GM21390 (cell line): Measurements from ENCODE around the gene C11orf68.

Experiments used
- ATAC-seq: cut with Tn5 transposase; IDR thresholded peaks from one replicate; pipeline ENCODE4 v1.9.1; 2021; ENCODE audit not compliant: unreplicated experiment

C11orf68 gene

DNA sequence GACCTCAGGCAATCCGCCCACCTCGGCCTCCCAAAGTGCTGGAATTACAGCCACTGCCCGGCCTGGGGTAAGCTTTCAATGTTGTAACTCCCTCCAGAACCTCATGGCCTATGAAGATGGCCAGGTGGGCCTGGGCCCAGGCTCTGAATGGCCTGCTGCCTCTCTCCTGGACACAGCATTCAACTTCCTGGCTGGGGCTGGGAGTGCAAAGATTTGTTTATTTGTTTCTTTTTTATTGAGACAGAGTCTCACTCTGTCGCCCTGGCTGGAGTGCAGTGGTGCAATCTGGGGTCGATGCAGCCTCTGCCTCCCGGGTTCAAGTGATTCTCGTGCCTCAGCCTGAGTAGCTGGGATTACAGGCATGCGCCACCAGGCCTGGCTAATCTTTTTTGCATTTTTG is 25.9 kb upstream of the C11orf68 start:
- no peak for ATAC-seq

DNA sequence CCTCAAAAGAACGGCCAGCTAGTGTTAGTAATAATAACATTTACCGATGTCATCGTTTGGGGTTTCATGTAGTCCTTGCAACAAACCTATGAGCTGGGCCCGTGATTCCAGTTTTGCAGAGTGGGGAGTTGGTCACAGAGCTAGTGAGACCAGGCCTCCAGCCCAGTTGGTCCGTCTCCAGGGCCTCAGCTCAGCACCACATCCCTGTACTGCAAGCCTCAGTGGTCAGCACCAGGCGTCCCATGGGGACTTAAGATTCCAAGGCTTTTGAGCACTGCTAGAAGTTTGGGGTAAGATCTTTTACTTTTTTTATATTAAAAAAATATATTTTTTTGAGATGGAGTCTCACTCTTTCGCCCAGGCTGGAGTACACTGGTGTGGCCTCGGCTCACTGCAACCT is 25.3 kb upstream of the C11orf68 start:
- ATAC-seq = no peak

DNA sequence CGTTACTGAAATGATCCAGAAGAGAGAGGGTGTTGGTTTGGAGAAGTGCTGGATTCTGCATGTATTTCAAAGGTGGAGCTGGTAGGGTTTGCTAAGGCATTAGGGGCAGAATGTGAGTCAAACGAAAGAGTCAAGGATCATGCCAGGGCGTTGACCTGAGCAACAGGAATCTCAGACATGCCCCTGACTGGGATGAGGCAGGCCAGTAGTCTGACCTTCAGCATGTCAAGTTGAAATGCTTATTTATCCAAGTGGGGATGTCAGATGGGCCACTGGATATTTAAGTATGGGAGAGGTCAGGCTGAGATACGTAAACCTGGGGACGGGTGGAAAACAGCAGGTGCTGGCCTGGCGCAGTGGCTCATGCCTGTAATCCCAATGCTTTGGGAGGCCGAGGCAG is 23.7 kb upstream of the C11orf68 start:
- ATAC-seq = no peak

DNA sequence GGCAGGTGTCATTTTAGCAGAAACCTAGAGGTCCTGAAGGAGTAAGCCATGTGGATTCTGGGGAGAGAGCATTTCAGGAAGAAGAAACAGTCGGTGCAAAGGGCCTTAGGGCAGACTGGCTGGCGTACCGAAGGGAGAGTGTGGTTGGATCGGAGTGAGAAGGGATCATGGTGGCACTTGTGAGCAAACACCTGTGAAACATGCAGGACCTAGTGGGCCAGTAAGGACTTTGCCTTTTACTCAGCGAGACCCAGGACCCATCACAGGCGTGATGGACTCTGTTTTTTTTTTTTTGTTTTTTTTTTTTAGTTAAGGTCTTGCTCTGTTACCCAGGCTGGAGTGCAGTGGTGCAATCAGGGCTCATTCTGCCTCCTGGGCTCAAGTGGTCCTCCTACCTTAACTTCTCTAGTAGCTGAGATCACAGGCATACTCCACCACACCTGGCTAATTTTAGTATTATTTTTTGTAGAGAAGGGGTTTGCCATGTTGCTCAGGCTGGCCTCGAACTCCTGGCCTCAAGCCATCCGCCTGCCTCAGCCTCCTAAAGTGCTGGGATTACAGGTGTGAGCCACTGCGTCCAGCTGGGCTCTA is 23.0 kb upstream of the C11orf68 start:
- no peak for ATAC-seq

DNA sequence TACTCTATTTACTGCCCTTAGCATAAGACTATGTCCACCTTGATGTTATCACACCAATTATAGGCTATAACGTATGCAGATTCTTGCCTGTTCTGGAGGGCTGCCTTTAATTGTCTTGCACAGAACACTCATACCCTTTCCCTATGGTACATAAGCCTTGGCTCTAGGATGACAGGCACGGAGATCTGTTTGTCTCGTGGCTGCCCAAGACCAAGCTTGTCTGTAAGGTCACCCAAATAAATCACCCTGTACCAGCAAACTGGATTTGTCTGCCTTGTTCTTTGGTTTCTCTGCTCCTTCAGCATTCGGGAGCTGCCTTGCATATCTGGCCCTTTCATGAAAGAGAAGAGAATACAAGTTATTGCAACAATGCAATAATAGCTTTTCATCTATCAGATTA is 18.9 kb upstream of the C11orf68 start:
- ATAC-seq = no peak

DNA sequence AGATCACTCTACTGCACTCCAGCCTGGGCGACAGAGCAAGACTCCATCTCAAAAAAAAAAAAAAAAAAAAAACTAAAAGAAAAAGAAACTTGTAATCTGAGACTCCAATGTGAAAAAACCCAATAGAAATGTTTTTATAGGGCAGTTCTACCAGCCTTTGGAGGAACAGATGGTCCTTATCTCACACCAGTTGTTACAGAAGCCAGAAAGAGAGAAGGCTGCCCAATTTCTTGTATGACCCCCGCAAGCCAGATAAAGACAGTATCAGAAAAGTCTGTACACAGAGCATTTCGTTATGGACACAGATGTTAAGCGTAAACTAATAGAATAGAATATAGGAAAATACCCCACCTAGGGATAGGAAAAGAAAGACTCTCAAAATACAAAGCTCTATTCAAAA is 15.2 kb upstream of the C11orf68 start:
- ATAC-seq = no peak

DNA sequence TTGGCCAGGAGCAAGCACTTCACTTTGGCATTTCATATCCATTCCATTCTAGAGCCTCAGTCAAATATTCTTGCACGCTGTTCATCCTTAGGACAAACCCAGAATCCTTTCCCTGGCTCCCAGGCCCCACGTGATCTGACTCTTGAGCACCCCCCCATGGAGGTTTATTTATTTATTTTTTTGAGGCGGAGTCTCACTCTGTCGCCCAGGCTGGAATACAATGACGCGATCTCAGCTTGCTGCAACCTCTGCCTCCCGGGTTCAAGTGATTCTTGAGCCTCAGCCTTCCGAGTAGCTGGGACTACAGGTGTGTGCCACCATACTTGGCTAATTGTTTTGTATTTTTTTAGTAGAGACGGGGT is 13.7 kb upstream of the C11orf68 start:
- no peak for ATAC-seq

DNA sequence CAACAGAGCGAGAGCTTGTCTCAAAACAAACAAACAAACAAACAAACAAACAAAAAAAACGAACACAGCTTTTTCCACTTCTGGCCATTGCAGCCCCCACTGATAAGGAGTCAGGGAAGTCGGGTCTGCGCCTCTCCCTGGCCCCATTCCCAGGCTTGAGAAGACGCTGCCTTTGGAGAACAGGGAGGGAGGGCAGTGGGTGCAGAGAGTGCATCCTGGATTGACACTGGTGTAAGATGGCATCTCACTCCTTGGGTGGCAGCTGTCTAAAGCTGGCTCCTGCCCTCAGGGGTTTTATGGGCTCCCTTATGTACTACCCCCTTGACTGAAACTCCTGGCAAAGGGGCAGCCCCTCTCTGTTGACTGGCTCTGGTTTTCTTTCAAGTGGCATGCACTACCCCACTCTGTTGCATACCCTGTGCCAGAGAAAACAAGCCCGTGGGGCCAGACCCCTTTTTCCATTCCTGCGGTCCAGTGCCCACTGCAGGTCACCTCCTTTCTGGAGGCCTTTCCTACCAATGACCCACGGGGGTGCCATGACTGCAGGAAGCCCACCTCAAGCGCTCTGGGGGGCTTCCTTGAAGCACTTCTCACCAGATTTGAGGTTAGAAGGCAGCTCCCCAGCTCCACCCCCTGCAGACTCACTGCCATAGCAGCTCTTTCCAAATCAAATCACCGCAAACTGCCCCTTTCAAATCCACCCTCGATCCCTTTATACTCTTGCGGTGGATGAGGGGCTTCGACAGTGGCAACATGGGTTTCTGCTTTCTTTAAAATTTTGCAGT is 13.1 kb upstream of the C11orf68 start:
- ATAC-seq = no peak

DNA sequence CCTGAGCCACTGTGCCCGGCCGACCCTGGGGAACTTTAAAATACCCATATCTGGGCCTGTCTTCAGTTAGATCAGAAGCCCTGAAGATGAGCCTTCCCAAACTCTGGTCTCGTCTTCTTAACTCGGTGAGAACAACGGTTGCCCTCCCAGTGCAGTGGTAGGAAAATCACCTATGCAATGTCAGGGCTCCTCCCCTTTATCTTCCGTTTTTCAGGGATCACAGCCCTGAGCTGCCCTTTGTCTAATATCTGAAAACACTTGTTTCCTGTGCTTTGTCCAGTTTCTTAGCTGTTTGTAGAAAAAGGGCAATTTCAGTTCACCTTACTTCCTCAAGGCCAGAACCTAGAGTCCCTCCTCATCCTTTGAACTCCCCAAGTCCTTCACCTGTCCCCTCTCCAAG is 9.8 kb upstream of the C11orf68 start:
- ATAC-seq = no peak

DNA sequence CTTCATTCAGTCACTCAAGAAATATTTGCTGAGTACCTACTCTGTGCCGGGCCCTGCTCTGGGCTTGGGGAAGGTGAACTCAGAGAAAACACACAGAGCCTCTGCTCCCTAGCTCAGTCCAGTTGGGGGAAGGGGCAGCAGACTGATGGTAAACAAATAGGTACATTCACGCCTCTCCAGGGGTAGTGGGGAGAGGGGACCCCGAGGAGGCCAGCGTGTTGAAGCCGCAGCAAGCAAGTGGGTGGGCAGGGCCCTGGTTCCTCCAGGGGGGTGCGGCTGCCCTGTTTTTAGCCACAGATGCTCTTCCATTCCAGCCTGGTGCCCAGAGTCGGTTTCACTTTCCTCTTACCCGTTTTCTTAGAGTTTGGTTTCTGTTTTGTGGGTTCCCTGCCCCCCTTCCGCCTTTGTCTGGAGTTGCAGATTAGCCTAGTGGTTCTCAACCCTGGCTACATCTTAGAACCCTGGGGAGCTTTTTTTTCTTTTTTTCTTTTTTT is 9.1 kb upstream of the C11orf68 start:
- ATAC-seq = peak; percentile 69

DNA sequence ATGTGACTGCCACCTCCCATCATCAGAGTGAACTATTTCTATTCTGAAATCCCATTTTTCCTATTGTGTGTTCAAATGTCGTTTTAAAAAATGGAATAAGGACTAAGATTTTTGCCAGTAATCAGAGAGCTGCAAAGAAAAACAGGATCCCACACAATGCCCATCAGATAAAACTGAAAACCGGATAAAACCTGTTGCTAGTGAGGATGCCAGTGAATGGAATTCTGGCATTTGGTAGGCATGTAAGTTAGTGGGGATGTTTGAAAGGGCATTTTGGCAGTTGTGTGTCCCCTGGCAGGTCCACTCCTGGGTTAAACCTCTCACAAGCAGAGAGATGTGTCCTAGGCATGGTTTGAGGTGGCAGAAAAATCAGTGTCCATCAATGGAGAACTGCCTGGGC is 6.5 kb upstream of the C11orf68 start:
- no peak for ATAC-seq

DNA sequence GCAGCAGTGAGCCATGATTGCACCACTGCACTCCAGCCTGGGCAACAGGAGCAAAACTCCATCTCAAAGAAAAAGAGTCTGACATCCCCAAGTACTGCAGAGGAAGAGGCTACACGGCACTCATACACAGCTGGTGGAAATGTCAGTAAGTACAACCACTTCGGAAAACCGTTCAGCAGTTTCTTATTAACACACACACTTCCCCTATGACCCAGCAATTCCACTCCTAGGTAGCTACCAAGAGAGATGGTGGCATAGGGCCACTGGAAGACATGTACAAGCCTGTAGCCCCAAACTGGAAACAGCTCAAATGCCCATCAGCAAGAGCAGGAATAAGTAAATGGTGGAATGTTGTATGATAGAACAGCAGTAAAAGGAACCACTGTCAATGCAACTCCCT is 3.7 kb upstream of the C11orf68 start:
- no peak for ATAC-seq

DNA sequence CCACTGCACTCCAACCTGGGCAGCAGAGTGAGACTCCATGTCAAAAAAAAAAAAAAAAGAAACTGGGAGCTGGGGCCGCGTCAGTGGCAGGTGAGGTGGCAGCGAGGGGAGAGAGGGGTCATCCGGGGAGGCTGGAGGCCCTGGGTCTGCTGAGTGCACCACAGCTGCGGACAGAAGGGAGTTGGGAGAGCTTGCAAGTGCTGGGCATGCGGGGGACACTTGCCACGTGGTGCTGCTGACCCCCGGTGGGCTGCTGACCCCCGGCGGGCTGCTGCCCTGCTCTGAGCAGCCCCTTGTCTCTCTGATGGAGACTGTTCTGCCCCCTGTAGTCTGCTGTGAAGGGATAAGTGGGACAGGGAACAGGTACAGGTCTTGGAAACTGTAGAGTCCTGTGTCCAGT is 3.0 kb upstream of the C11orf68 start:
- ATAC-seq = no peak

DNA sequence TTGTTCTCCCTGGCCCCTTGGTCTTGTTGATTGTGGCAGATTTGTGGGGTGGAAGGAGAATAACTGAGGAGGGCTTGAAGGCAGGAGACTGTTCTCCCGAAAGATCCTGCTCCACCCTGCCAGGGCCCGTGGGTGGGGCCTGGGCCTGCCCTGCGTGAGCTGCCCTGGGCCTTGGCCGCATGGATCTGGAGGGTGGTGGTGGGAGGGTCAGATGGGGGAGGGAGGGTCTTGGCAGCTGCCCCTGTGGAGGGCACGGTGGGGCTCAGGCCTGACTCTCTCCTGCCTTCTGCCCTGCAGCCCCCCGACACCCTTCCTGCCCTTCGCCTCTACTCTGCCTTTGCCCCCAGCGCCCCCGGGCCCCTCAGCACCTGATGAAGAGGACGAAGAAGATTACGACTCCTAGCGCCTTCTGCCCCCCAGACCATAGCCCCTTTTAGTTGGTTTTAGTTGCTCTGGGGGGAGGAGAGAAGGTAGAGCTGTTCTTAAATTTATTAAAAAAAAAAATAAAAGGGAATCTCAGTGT is 2.2 kb upstream of the C11orf68 start:
- no peak for ATAC-seq

DNA sequence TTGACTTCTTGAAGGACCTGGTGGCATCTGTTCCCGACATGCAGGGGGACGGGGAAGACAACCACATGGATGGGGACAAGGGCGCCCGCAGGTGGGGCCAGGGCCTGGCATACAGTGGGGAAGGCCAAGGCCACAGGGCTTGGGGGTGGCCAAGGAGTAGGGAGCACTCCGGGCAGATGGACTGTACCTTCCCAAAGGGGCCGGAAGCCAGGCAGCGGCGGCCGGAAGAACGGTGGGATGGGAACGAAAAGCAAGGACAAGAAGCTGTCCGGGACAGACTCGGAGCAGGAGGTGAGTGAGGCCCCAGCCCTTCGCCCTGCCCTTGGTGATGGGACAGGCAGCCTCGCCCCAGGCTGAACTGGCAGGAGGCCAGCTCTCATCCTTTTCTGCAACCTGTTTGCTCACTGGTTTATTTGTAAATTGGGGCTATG is 1.5 kb upstream of the C11orf68 start:
- no peak for ATAC-seq

DNA sequence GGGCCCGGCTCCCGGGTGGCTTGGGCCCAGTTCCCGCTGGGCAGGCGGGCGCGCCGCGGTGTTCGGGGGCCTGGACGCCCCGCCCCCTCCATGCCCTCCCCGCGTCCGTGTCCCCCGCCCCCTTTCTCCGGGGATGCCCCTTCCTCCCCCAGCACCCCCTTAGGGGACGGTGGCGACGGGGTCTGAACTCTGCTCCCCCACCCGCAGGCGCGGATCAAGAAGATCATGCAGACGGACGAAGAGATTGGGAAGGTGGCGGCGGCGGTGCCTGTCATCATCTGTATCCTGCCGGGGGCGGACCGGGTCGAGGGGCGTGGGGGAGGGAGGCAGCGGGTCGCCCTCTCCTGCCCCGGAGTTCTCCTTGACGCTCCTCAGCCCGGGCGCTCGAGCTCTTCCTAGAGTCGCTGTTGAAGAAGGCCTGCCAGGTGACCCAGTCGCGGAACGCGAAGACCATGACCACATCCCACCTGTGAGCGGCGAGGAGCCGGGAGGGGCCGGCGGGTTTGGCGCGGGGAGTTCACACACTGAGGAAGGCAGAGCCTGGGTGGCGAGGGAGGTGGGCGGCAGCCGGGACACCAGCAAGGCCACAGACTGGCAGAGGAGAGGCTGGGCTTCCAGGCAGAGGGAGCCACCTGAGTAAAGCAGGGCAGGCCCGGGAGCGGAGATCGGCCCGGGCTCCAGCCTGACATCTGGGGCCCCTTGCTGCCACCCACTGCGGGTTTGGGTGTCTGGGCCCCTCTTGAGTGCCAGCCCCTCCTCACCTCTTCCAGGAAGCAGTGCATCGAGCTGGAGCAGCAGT is 910 bp upstream of the C11orf68 start:
- peak; percentile 38 for ATAC-seq

DNA sequence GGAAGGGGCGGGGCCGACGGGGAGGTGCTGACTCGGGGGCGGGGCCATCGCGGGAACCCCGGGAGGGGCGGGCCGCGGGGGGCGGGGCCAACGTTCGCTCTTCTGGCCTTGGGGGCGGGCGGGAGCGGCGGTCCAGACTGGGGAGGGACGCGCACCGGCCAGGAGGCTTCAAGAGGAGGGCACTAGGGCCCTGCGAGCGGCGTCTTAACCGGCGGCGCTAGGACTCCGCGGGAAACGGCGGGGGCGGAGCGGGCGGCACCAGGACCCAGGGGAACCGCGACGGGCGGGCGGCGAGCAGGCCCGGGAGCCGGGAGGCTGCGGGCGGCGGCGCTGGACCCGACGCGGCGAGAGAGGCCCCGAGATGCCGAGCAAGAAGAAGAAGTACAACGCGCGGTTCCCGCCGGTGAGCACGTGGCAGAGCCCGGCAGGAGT is 295 bp upstream of the C11orf68 start, which contains the start of gene DRAP1:
TSS of gene DRAP1 (plus strand) at position 286 of the 432 bp plus-strand sequence. CDS start at position 362, 76 bp downstream.
- peak; percentile 75 for ATAC-seq

DNA sequence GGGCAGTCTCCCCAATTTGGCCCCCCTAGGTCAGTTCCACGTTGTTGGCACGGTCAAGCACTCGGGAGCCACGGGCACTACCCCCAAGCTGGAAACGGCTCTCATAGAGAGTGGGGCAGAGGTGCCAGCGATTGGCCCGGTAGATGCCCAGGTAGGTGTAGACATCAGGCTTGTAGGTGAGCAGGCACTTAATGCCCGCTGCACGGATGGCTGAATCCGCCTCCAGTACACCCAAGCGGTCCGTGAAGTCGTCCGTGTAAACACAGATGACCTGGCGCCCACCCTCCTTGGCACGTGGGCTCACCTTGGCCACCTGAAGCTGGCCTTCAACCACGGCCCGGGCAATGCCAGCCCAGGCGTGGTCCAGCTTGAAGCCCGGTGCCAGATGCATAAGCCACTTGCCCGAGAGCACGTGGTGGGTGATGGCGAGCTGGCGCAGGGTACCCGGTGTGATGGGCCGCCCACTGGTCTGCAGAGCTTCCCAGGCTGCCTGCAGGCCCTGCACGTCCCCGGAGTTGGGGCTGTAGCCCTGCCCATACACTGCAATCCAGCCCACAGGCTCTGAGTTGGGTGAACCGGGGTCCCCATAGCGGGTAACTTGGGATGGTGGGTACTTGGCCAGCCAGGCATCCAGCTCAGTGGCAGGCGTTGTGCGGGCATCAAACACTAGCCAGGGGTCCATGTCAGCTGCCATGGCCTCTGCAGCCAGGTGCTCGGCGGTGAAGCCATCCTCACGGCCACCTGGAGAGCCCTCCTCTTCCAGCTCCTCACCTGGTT is 1.2 kb downstream of the C11orf68 start:
- ATAC-seq = no peak

DNA sequence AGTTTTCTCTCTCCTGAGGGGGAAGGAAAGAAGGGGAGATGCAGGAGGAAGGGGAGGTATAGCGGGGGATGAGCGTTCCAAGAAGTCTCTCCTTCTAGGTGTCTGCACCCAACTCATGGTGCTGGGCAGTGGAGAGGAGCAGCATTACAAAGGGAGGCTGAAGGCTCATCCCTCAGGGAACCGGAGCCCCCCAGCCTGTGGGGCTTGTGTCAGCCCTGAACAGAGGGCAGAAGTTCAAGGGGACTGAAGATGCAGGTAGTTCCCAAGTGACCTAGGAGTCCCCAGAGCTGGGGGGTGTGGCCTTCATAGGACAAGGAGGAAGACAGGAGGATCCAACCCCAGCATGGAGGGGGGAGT is 1.8 kb downstream of the C11orf68 start:
- no peak for ATAC-seq

DNA sequence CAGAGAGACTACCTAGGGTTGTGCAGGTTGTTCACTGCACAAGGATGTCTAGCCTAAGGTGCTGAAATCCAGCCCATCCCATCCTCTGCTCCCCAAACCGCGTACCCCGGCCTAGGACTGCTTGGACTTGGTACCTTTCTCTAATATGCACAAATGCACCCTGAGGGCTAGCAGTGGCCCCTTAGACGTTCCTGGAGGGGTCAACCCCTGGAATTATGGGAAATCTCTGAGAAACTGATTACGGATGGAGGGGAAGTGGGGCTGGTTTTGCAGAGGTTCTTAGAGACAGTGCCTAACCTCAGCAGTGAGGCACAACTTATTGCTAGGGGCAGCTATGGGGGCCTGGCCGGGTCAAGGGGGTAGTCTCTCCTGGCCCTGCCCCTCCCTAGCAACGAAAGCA is 2.5 kb downstream of the C11orf68 start:
- no peak for ATAC-seq

DNA sequence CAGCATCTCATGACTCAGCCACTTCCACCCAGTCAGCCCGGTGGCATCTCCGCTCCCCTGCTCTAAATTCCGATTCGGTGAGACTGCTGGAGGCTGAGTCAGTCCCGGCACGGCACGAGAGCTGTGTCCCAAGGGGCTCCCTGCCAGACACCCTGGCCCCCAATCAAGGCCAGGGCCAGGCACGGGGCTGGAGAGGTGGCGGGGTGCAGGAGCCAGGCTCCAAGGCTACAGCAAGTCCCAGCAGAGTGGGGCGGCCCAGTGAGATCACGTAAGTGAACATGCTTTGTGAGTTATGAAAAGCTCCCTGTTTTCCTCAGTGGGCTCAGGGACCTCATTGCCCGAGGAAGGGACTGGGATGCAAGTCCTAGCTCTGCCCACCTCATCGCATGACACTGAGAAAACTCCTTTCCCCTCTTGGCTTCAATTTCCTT is 3.0 kb downstream of the C11orf68 start:
- no peak for ATAC-seq
